ENCODE measurements around the gene IKZF4. TPM values are rescaled to one million over a fixed set of nuclear protein-coding genes. Genes with fewer than 3 reads are reported as not detected.
A peak's percentile ranks its signal among the peaks of the same experiment; 100 is the strongest.

Gene IKZF4
- total RNA-seq (0.51 and 2.0 TPM in 2 replicates), polyA plus RNA-seq (3.2 and 3.7 TPM in 2 replicates), polyA minus RNA-seq (ENCODE audit: low replicate concordance) (17.6 and 17.7 TPM in 2 replicates)
- polyA plus RNA-seq (2012): 3.6 and 4.2 TPM in 2 replicates

DNA sequence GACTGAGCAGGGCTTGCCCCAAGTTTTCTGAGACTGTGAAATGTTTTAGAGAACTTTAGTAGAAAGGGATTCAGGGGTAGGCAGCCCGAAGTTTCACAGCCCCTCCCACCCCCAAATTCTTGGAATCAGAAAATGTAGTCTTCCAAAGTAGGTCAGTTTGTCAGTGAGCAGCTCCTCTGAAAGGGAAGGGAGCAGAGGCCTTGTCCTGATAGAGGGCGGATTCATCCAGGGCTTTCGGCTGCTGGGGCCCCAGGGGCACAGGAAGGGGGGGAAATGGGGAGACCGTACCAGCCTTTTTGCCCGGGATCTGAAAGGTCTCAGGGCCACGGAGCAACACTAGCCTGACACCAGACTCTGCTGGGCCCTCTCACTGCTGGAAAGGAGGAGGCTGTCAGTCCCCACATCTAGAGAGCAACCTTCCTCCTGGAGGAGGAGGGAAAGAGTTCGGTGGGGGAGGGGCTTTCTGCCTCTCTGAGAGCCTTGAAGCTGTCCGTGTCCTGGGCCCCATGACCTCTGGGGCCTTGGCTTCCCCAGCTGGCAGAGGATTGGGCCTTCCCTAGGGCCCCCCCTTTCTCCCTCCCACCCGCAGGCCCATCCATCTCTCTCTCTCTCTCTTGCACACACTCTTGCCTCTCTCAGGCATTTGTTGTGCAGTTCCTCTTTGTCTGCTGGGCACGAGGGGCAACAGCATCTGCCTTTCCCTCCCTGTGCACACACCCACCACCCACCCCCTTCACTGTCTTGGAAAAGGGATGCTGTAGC lies at the start of gene IKZF4:
Gene IKZF4 (plus strand): TSS at position 621 of the 762 bp plus-strand sequence. CDS start 451 bp downstream, outside the sequence.
- Histone ChIP-seq H3K27ac (ENCODE audit: insufficient read depth, low read length) (peak within 1 kb of the TSS; percentile 19), H3K4me3 (replicated peaks in 1 of 4; ENCODE audit: control extremely low read depth in 1 of 4, insufficient read depth in 1 of 4, low read depth in 3 of 4, low read length in 4 of 4) (peak within 1 kb of the TSS in 3 of 4 experiments; percentile 31 to 51 (median 45)), H3K9me3 (ENCODE audit: control insufficient read depth, insufficient read depth, low read depth, low read length) (no peaks in the 10 kb centered on the region), H3K9ac (ENCODE audit: insufficient read depth, low read length) (peak within 1 kb of the TSS; percentile 8), H3K79me2 (ENCODE audit: control insufficient read depth, insufficient read depth, low read length) (no peaks in the 10 kb centered on the region), H4K20me1 (ENCODE audit: control insufficient read depth, extremely low read depth, insufficient read depth, low read length) (no peaks in the 10 kb centered on the region), H3K36me3 (ENCODE audit: control insufficient read depth, insufficient read depth, low read length) (no peaks in the 10 kb centered on the region), H3K4me2 (ENCODE audit: extremely low read depth, insufficient read depth, low read length) (peak within 1 kb of the TSS; percentile 85), H3K27me3 (ENCODE audit: control insufficient read depth, insufficient read depth, low read length) (no peaks in the 10 kb centered on the region), H3K4me1 (ENCODE audit: control insufficient read depth, extremely low read depth, insufficient read depth, low read length) (peaks cover 17% of the 10 kb centered on the region), H2AFZ (ENCODE audit: low read length) (peak within 1 kb of the TSS; percentile 92)
- DNase-seq (ENCODE audit: low read depth in 2 of 2): peak; percentile 36 to 94
- TF ChIP-seq EZH2 (IDR thresholded peaks at IDR 0.05; ENCODE audit: low read length, missing control alignments) (no peak), CTCF (conservative IDR thresholded peaks at IDR 0.05 in 1 of 2, IDR thresholded peaks at IDR 0.05 in 1 of 2; ENCODE audit: low read depth in 1 of 2, low read length in 2 of 2) (no peak)

GRCh38 chr12:55972042-55972441 lies 48.8 kb upstream of the IKZF4 start:
- peak overlapping the region; percentile 92 for H3K4me2 ChIP-seq (ENCODE audit: extremely low read depth, insufficient read depth, low read length)
- peaks cover 2% of the 10 kb centered on the region for H3K36me3 ChIP-seq (ENCODE audit: control insufficient read depth, insufficient read depth, low read length)
- H3K9me3 ChIP-seq (ENCODE audit: control insufficient read depth, insufficient read depth, low read depth, low read length): no peaks in the 10 kb centered on the region
- peak overlapping the region; percentile 94 for H3K27ac ChIP-seq (ENCODE audit: insufficient read depth, low read length)
- H3K27me3 ChIP-seq (ENCODE audit: control insufficient read depth, insufficient read depth, low read length): no peaks in the 10 kb centered on the region
- no peak for TF ChIP-seq EZH2 (IDR thresholded peaks at IDR 0.05; ENCODE audit: low read length, missing control alignments)
- TF ChIP-seq CTCF (conservative IDR thresholded peaks at IDR 0.05 in 1 of 2, IDR thresholded peaks at IDR 0.05 in 1 of 2; ENCODE audit: low read depth in 1 of 2, low read length in 2 of 2): no peak
- H3K4me1 ChIP-seq (ENCODE audit: control insufficient read depth, extremely low read depth, insufficient read depth, low read length): peaks cover 11% of the 10 kb centered on the region
- no peak overlapping the region for H2AFZ ChIP-seq (ENCODE audit: low read length)
- no peaks in the 10 kb centered on the region for H4K20me1 ChIP-seq (ENCODE audit: control insufficient read depth, extremely low read depth, insufficient read depth, low read length)
- peak; percentile 58 to 73 for DNase-seq (ENCODE audit: low read depth in 2 of 2)
- peaks cover 50% of the 10 kb centered on the region for H3K79me2 ChIP-seq (ENCODE audit: control insufficient read depth, insufficient read depth, low read length)
- H3K9ac ChIP-seq (ENCODE audit: insufficient read depth, low read length): peak overlapping the region; percentile 16
- peak overlapping the region in 3 of 4 experiments; percentile 54 to 95 (median 77) for H3K4me3 ChIP-seq (replicated peaks in 1 of 4; ENCODE audit: control extremely low read depth in 1 of 4, insufficient read depth in 1 of 4, low read depth in 3 of 4, low read length in 4 of 4)

- Histone ChIP-seq H3K4me2 (ENCODE audit: extremely low read depth, insufficient read depth, low read length) (peak overlapping the region; percentile 92), H3K79me2 (ENCODE audit: control insufficient read depth, insufficient read depth, low read length) (peaks cover 50% of the 10 kb centered on the region), H3K4me3 (replicated peaks in 1 of 4; ENCODE audit: control extremely low read depth in 1 of 4, insufficient read depth in 1 of 4, low read depth in 3 of 4, low read length in 4 of 4) (peak overlapping the region; percentile 54 to 95 (median 72)), H2AFZ (ENCODE audit: low read length) (no peak overlapping the region), H3K27me3 (ENCODE audit: control insufficient read depth, insufficient read depth, low read length) (no peaks in the 10 kb centered on the region), H3K36me3 (ENCODE audit: control insufficient read depth, insufficient read depth, low read length) (peaks cover 2% of the 10 kb centered on the region), H3K9me3 (ENCODE audit: control insufficient read depth, insufficient read depth, low read depth, low read length) (no peaks in the 10 kb centered on the region), H3K27ac (ENCODE audit: insufficient read depth, low read length) (peak overlapping the region; percentile 94), H3K9ac (ENCODE audit: insufficient read depth, low read length) (peak overlapping the region; percentile 74), H3K4me1 (ENCODE audit: control insufficient read depth, extremely low read depth, insufficient read depth, low read length) (peaks cover 11% of the 10 kb centered on the region), H4K20me1 (ENCODE audit: control insufficient read depth, extremely low read depth, insufficient read depth, low read length) (no peaks in the 10 kb centered on the region)
- no peak for TF ChIP-seq EZH2 (IDR thresholded peaks at IDR 0.05; ENCODE audit: low read length, missing control alignments)
- TF ChIP-seq CTCF (conservative IDR thresholded peaks at IDR 0.05 in 1 of 2, IDR thresholded peaks at IDR 0.05 in 1 of 2; ENCODE audit: low read depth in 1 of 2, low read length in 2 of 2): no peak
- no peak for DNase-seq (ENCODE audit: low read depth in 2 of 2)
These were observed 48.4 kb upstream of the IKZF4 start for GRCh38 chr12:55972456-55972855.
